ENCODE data around the gene ATF7.

The ATF7 gene

GRCh38 chr12:53590652-53591051 is 35.5 kb downstream of the ATF7 start:
- H3K4me3 ChIP-seq (ENCODE audit: low read depth, low read length), result no peak overlapping the region
- CTCF ChIA-PET, result interaction anchor here (1.2 kb wide), 1 partner anchor 153 kb away, joined by 4 read pairs; no protein-coding TSS in a partner anchor
- no peaks in the 10 kb centered on the region for H3K9me3 ChIP-seq (ENCODE audit: control insufficient read depth, insufficient read depth, low read depth, low read length)
- peak; percentile 2; the same call in 1 of the 2 replicates for TF ChIP-seq TCF7L2 (IDR thresholded peaks at IDR 0.05; ENCODE audit: borderline replicate concordance, low read depth, low read length)
- no peak for TF ChIP-seq HOXA7 (CRISPR knock-in tag; IDR thresholded peaks at IDR 0.05; ENCODE audit: borderline replicate concordance)
- POLR2A ChIA-PET, result no interaction called here
- peaks cover 26% of the 10 kb centered on the region for H3K4me1 ChIP-seq (ENCODE audit: control insufficient read depth, insufficient read depth, low read length)
- no peaks in the 10 kb centered on the region for H3K36me3 ChIP-seq (ENCODE audit: control insufficient read depth in 2 of 2, insufficient read depth in 1 of 2, low read length in 2 of 2)
- H3K27ac ChIP-seq (ENCODE audit: extremely low read depth, low read depth, low read length), result no peak overlapping the region

- ChIA-PET CTCF (interaction anchor here (0.6 kb wide), 1 partner anchor 90 kb away, joined by 3 read pairs; no protein-coding TSS in a partner anchor), POLR2A (no interaction called here)
- Histone ChIP-seq H3K4me1 (ENCODE audit: control insufficient read depth, insufficient read depth, low read length) (peaks cover 18% of the 10 kb centered on the region), H3K27ac (ENCODE audit: extremely low read depth, low read depth, low read length) (no peak overlapping the region), H3K36me3 (ENCODE audit: control insufficient read depth in 2 of 2, insufficient read depth in 1 of 2, low read length in 2 of 2) (no peaks in the 10 kb centered on the region), H3K9me3 (ENCODE audit: control insufficient read depth, insufficient read depth, low read depth, low read length) (no peaks in the 10 kb centered on the region), H3K4me3 (ENCODE audit: low read depth, low read length) (no peak overlapping the region)
- TF ChIP-seq ZNF266 (tag by site-specific recombination; IDR thresholded peaks at IDR 0.05; ENCODE audit: low read depth) (no peak), ZNF114 (tag by site-specific recombination; IDR thresholded peaks at IDR 0.05) (no peak), ZNF324 (tag by site-specific recombination; IDR thresholded peaks at IDR 0.05) (no peak), ZNF404 (tag by site-specific recombination; IDR thresholded peaks at IDR 0.05) (no peak), ZNF426 (tag by site-specific recombination; IDR thresholded peaks at IDR 0.05) (no peak), ZNF792 (tag by site-specific recombination; IDR thresholded peaks at IDR 0.05) (no peak), ZNF248 (tag by site-specific recombination; IDR thresholded peaks at IDR 0.05) (no peak), ZNF24 (tag by site-specific recombination; IDR thresholded peaks at IDR 0.05) (no peak), ZNF146 (tag by site-specific recombination; IDR thresholded peaks at IDR 0.05) (no peak), ZNF398 (tag by site-specific recombination; IDR thresholded peaks at IDR 0.05) (no peak), ZSCAN18 (tag by site-specific recombination; IDR thresholded peaks at IDR 0.05) (no peak)
These were observed 36.3 kb downstream of the ATF7 start for GRCh38 chr12:53589915-53590314.

GRCh38 chr12:53589423-53589822 is 36.8 kb downstream of the ATF7 start:
- ChIA-PET CTCF (interaction anchor here (0.7 kb wide), 1 partner anchor 11 kb away, joined by 3 read pairs; no protein-coding TSS in a partner anchor), POLR2A (no interaction called here)
- peaks cover 17% of the 10 kb centered on the region for H3K4me1 ChIP-seq (ENCODE audit: control insufficient read depth, insufficient read depth, low read length)
- no peak overlapping the region for H3K4me3 ChIP-seq (ENCODE audit: low read depth, low read length)
- H3K27ac ChIP-seq (ENCODE audit: extremely low read depth, low read depth, low read length), result no peak overlapping the region
- TF ChIP-seq ZNF707 (tag by site-specific recombination; IDR thresholded peaks at IDR 0.05), result no peak
- TF ChIP-seq ZNF121 (tag by site-specific recombination; IDR thresholded peaks at IDR 0.05), result no peak
- no peaks in the 10 kb centered on the region for H3K36me3 ChIP-seq (ENCODE audit: control insufficient read depth in 2 of 2, insufficient read depth in 1 of 2, low read length in 2 of 2)
- no peaks in the 10 kb centered on the region for H3K9me3 ChIP-seq (ENCODE audit: control insufficient read depth, insufficient read depth, low read depth, low read length)

GRCh38 chr12:53588123-53588522 is 38.1 kb downstream of the ATF7 start:
- POLR2A ChIA-PET, result no interaction called here
- Histone ChIP-seq H3K9me3 (ENCODE audit: control insufficient read depth, insufficient read depth, low read depth, low read length) (no peaks in the 10 kb centered on the region), H3K27ac (ENCODE audit: extremely low read depth, low read depth, low read length) (no peak overlapping the region), H3K4me3 (ENCODE audit: low read depth, low read length) (no peak overlapping the region), H3K36me3 (ENCODE audit: control insufficient read depth in 2 of 2, insufficient read depth in 1 of 2, low read length in 2 of 2) (no peaks in the 10 kb centered on the region), H3K4me1 (ENCODE audit: control insufficient read depth, insufficient read depth, low read length) (peaks cover 14% of the 10 kb centered on the region)
- CTCF ChIA-PET, result no interaction called here
- TF ChIP-seq ZFP69B (tag by site-specific recombination; IDR thresholded peaks at IDR 0.05) (no peak), ZNF501 (tag by site-specific recombination; IDR thresholded peaks at IDR 0.05) (no peak), EGR2 (tag by site-specific recombination; IDR thresholded peaks at IDR 0.05; ENCODE audit: low read depth) (no peak), OVOL3 (tag by site-specific recombination; IDR thresholded peaks at IDR 0.05) (no peak), KLF1 (tag by site-specific recombination; IDR thresholded peaks at IDR 0.05) (no peak), ZNF311 (tag by site-specific recombination; IDR thresholded peaks at IDR 0.05; ENCODE audit: borderline replicate concordance) (no peak), ZNF146 (tag by site-specific recombination; IDR thresholded peaks at IDR 0.05) (no peak), PRDM1 (tag by site-specific recombination; IDR thresholded peaks at IDR 0.05) (no peak), ZNF621 (tag by site-specific recombination; IDR thresholded peaks at IDR 0.05) (no peak), ZNF132 (tag by site-specific recombination; IDR thresholded peaks at IDR 0.05; ENCODE audit: borderline replicate concordance) (no peak), ZNF423 (tag by site-specific recombination; IDR thresholded peaks at IDR 0.05) (no peak), ZNF571 (tag by site-specific recombination; IDR thresholded peaks at IDR 0.05) (no peak), KLF17 (tag by site-specific recombination; IDR thresholded peaks at IDR 0.05) (no peak), ZNF514 (tag by site-specific recombination; IDR thresholded peaks at IDR 0.05) (no peak)

Measured in HEK293 (cell line).